Stimulated activated CD4-positive, alpha-beta T cell treated with anti-CD3 and anti-CD28 coated beads, TNF-alpha, amount 100 ng/mL, for 4 hours (primary cell): ENCODE results near the gene TBC1D3B.
"Not testable (repeated sequence)": the region's sequence is repeated elsewhere in the genome, so short reads cannot be mapped to it uniquely, and the experiment has no call there.

Source experiments
- DNase-seq, 3 experiments: peaks; one replicate each; pipeline ENCODE4 v3.0.0-alpha.2; 2020; ENCODE audit warnings: low read depth in 3 of 3

TBC1D3B gene

DNA sequence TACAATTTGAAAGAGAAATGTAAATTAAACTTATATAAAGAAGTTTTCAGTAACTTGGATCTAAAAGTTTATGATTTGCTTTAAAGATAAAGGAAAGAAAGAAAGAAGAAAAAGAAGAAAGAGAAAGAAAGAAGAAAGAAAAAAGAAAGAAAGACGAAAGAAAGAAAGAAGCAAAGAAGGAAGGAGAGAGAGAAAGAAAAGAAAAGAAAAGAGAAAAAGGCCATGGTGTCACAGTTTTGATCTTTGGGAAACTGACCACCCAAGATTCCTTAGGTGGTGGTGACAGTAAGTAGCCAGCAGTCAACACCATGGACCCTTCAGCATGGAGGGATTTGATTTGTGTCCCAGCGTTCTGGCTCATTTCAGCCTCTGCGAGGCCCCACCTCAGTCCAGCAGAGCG, 24.7 kb upstream of the TBC1D3B start:
- not testable (repeated sequence) for DNase-seq

DNA sequence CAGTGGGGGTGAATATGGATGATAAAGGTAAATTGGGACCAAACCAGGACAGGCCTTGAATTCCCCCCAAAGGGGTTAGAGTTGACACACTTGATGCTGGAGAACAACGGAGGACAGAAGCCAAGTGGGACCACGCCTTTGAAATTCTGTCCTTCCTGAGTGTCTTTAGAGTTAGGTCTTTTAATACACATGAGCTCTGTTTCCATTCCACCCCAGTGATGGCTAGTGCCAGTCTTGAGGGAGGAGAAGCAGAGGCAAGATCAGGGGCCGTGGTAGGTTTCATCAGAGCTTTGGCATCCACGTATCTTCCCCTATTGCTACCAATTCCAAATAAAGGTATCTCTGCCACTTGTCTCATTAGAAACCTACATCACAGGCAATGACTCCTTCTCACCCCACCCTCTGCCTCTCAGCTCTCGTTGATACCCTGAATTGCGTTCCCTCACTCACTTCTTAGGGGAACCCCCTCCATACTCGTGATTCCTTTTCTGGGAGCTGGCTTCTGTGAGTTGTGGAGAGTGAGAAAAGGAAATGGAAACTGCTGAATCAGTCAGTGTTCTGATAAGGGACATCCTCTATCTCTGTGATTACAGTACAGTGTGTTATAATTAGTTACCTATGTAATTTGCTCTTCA, 22.5 kb upstream of the TBC1D3B start:
- no peak for DNase-seq

- DNase-seq: no peak
Measured at GRCh38 chr17:36197387-36197703, 20.9 kb upstream of the TBC1D3B start.

DNA sequence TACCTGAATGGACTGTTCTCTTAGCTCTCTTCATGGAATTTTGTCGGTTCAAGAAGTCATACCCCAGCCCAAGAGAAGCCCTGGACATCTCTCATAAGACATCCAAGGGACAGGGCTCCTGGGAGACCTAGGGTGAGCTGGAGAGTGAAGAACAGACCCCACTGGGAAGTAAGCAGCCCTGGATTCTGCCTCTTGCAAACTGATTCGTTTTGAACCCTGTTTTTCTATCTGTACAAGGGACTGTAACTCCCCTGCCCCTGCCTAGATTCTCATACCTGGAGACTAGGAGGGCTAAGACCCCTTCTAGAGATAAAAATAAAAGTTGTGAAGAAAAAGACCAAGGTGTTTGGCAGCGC, 19.7 kb upstream of the TBC1D3B start:
- DNase-seq: no peak

DNA sequence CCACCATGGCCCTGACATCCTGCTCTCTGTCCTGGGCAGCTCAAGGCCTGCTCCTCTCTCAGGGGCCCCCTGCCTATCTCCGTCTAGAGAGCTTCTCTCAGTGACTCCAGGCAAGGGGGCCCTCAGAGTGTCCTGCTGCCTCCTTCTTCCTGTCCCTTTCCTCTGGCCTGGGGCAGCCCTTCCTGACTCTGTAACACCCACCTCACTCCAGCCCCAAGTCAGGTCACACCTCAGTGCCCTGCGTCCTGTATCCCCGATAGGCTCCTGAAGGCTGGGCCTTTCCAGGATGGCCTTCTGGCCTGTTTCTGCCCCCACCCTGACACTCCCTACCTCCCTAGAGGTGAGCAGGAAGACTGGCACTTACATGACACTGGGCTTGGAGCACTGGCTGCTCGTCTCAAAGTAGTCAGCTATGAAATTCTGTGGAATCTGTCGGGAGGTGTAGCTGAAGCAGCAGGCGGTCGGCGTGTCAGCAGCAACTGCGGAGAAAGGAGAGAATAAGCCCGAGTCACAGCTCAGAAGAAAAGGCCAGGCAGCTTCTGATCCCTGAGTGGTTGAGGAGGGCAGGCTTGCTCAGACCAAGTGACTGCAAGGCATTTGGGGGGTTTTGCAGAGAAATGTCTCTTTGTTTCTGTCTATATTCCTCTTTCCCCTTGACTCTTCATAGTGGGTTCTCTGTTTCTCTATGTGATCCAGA, 19.1 kb upstream of the TBC1D3B start:
- no peak for DNase-seq

DNA sequence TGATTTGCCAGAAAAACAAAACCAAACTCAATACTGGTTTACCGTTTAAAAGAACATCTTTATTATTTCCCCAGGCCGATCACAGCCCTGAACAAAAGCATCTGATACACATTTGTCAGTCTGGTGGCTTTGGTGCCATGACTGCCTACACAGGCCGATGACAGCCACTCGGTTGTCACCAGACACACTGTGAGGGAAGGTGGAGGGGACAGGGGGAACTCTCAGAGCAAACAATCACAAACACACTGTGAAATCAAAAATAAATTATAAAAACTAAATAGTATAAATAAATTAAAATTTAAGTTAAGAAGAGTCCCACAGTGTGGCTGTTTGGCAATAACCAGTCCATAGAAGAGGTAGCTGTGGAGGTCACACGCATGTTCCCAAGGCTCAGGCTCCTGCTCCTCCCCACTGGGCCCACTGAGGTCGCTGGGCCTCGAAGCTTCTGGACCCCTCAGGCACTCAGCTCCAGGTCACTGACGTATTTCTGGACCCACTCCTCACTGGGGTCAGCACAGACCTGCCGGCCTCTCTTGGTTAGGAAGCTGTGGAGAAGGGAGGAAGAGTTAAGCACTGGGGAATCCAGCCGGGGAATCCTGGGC, 18.5 kb upstream of the TBC1D3B start:
- not testable (repeated sequence) for DNase-seq

GRCh38 chr17:36194147-36194831, 17.9 kb upstream of the TBC1D3B start:
- DNase-seq: not testable (repeated sequence)

DNA sequence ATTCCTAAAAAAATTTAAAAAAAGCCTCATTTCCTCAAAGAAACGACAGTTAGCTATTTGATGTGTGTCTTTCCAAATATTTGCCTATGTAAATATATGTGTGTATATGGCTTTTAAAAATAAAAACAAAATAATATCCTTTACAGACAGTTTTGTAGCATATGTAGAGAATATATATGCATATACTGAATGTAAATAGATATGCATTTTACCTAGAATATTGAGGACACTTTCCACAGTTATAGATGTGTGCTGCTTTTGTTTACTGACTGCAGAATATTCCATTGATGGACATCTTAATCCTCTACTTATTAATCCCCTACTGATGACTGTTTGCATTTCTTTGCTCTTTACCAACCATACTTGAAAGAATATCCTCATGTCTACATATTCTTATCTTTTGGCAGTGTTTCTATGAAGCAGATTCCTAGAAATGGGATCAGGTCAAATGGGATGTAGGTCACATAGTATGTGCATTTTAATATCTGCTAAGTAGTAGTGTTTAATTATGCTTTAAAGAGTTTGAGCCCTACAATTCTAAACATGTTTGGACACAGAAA, 16.9 kb upstream of the TBC1D3B start:
- DNase-seq: no peak

- not testable (repeated sequence) for DNase-seq
Measured at GRCh38 chr17:36190549-36191330, 14.3 kb upstream of the TBC1D3B start.

DNA sequence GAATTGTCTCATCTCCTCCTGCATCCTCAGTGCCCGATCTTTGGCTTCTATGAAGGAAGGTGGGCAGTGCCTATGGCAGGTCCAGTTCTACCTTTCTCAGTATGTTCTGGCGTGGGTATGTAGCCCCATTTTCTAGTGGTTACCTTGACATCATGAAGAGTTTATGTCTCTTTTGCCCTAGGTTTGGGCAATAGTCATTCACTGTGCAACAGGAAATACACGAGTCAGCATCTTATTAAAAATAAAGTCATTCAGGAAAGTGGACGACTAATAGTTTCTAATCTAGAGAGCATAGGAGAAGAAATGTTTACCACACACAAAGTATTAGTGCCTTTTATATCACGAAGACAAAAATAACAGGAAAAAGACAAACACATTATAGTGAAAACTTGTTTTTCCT, 13.6 kb upstream of the TBC1D3B start:
- not testable (repeated sequence) for DNase-seq

- no peak for DNase-seq
Measured at GRCh38 chr17:36188891-36189306, 12.5 kb upstream of the TBC1D3B start.

DNA sequence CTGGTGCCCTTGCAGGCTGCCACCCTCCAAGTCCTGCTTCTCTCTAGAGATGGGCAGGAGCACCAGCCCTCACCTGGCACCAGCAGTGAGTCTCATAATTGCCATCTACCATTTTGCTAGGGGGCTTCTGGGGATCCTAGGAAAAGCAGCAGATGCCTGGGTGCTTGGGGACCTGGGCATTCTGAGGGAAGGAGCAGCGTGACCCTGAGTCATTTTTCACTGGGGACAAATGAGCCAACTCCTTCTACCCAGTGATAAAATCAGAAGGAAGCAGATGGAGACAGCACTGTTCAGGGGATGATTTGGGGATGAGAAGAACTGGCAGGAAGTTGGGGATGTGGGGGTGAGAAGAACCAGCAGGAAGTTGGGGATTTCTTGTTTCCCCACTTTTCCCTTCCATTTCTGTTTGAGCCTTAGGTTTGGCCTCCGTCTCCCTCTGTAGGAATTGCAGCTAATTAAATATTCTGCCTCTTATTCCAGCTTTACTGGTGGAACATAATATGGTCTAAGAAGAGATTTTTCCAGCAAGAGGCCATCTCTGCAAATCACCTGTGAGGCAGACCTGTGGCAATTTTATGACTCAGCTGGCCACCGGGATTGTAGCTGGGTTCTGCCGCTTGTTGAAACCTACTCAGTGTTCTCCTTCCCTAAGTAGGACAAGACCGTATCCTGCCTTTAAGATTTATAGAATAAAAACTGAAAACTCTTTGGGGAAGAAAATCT, 11.7 kb upstream of the TBC1D3B start:
- DNase-seq: not testable (repeated sequence)

DNA sequence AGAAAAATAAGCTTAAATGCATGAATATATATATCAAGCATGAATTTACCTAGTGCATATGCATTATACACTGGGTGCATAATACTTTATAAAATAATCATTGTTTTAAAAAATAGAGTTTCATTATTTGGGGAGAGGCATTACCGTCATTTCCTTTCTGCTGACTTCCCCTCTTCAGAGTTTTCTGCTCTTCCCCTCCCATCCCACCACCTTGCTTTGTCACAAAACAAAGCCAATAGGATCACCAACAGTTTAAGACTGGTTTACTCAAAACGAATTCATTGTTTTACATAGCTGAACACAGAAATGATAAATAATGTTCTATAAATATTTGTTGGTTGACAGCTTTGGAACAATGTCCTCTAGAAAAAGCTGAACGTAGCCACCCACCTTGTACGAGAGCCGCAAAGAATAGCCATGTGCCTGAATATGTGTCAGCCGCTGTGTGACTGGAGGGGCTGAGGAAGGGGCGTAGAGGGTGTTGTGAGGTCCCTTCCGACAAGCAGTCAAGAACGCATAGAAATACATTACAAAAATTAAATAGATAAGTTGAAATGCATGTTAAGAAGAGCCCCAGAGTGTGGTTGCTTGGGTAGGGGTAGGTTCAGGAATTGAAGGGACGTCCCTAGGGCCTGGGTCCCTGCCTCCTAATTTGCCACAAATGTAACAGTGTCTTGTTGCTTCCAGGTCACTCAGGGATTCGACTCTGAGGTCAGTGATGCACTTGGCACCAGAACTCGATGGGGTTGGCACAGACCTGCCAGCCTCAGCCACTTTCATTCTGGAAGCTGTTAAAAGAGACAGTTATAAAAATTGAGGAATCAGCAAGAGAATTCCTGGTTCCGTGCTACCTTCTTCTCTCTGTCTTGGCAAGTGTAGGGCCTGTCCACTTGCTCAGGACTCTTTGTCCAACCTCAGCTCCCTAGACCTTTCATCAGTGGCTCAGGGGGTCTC, 10.7 kb upstream of the TBC1D3B start:
- DNase-seq: not testable (repeated sequence)

DNA sequence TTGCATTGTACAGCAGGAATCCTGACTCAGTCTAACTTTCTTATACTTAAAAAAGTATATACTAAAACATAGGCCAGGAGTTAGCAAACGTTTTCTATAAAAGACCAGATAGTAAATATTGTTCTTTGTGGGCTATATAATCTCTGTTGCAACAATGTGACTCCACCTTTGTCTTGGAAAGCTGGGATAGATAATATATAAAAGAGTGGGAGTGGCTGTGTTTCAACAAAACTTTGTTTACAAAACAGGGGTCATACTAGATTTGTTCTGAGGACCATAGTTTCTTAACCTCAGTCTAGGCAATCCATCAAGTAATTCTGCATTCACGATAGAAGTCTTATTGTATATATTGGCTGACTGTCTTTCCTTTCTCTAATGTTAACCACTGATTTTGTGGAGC, 9.0 kb upstream of the TBC1D3B start:
- DNase-seq: no peak

DNA sequence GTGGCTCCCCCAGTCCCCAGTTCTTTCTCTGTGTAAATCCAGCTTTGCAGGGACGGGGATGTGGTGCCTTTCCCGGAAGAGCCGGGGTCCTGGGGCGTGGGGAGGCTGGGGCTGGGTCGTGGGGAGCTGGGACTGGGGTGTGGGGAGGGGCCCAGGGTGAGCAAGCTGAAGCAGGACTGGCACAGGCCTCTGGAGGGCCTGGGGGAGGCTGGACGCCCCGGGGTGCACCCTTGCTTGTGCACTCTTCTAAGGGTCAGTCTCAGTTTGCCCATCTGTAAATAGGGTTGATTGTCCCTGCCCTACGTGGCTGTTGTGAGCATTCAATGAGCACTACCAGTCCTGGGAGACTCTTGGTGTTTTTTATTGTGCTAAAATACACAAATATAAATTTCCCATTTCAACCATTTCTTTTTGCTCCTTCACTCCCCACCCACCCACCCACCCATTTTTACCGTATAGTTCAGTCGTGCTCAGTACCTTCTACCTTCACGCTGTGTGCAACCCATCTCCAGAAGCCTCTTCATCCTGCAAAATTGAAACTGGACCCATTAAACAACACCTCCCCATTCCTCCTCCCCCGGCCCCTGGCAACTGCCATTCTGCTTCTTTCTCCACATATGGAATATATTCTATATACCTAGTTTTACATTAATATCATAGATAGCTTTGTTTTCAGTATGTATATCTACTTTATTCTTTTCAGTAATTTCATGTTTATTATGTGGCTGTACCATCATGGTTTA, 7.8 kb upstream of the TBC1D3B start:
- DNase-seq: no peak

DNA sequence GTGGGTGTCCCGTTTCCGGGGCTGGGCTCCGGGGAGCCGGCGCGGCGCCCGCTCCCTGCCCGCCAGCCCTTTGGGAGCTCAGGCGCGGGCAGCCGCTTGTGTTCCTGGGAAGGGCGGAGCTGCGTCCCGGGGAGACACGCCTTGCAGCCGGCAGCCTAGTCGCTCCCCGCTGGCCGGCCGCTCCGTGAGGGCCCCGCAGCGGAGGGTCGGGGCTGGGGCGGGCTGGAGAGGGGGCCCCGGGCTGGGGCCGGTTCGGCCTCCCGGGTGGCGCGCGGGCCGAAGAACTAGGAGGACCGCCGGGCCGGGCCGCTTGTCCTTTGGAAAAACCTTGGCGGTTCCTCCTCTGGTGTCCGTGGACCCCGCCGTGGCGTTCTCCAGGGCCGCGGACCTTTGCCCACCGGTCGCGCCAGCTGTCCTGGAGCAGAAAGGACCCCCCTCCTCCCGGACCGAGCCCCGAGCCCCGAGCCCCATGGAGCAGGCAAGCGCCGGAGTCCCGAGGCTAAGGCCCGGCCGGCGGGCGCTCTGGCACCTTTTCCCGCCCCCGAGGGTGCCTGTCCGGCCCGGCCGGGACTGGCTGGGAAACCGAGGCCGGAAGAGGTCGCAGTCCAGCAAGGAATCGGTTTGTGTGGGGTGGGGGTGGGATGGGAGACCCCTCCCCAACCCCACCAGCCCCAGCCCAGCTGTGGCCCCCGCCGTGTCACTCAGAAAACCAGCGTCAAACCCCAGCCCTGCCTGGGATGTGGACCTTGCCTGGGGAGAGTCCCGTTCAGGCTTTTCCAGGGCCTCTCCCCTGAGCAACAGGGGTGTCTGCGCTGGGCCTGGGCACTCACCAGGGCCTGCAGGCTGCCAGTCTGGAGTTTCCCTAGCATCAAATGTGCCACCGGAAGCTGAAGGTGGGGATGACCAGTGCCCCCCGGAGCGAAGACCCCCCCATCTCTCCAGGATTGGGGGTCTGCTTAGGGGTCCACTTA, 6.8 kb upstream of the TBC1D3B start:
- no peak for DNase-seq

DNA sequence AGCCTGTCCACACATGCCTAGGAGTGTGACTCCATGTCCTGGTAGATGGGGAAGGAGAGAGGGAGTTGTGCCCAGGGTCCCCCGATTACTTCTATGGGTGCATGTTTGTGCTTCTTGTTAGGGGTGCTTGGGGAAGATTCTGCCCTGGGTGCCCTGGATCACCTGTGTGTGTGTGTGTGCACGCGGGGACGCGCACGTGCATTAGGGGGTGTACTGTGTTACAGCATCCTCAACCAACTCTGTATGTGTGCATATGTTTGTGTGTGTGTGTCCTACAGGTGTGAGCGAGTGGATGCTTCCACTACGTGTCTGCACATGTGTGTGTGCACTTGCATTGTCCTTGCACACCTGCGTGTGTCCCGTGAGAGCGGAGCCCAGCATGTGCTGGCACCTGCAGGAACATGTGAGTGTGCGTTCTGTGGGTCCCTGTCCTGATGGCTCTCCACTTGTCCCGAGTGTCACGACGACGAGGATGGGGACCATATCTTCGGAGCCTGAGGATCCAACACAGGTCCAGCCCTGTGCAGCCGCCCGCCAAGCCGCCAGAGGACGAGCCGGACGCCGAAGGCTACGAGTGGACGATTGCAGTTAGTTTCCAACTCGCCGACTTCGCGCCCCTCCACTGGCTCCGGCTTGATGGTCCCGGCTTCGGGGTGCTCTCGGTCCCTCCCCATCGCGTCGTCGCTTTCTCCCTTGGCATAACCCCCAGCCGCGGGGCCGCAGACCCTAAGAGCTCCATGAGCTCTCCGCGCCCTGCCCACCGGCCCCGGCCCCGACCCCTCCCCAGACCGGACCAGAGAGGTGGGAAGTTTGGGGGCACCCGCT, 6.0 kb upstream of the TBC1D3B start:
- DNase-seq: no peak
